HCT116 (cell line): ENCODE data around the gene VAPA. TPM values are rescaled to one million over a fixed set of nuclear protein-coding genes. Genes with fewer than 3 reads are reported as not detected.

Experiments
- ATAC-seq: fragments of 200-7000 bp; cut with Tn5 transposase; 2 replicates; pipeline ENCODE4 v1.9.1; 2020; ENCODE audit warnings: mild to moderate bottlenecking, moderate library complexity
- BruUV-seq: library from RNA; stranded (reverse); fragments of 400-500 nt; replicated peaks from 2 replicates; lab custom pipeline; 2021; lab: Mats Ljungman, UMichigan
- CTCF ChIA-PET: fragments of 300-600 bp; sonication (Branson Sonifier 250); formaldehyde crosslinking; loops from one replicate; lab custom pipeline; 2021; ENCODE audit warnings: antibody characterized with exemption; lab: Charles Lee
- POLR2A ChIA-PET: fragments of 300-600, 350-600 bp; sonication (Branson Sonifier 250); formaldehyde crosslinking; loops from one replicate; lab custom pipeline; 2021; ENCODE audit warnings: antibody characterized with exemption; lab: Charles Lee
- RAD21 ChIA-PET, 2 experiments: fragments of 300-600 bp; sonication (Branson Sonifier 250); formaldehyde crosslinking; loops; one replicate each; lab custom pipeline; 2023; ENCODE audit warnings: low total read pairs in 2 of 2; ENCODE audit not compliant: uncharacterized antibody in 2 of 2, unreplicated experiment in 2 of 2, low non-redundant PET in 1 of 2; lab: Charles Lee
- DNase-seq: peaks from one replicate; pipeline ENCODE4 v3.0.0-alpha.2; 2010; ENCODE audit warnings: low read depth, low spot score
- H2AFZ ChIP-seq: fragments of 200-600 bp; shearing (Covaris generic), sonication (generic); 2 replicates; pipeline ENCODE4 v1.6.1; 2017; ENCODE audit warnings: low read depth, mixed run types, mixed read lengths, antibody characterized with exemption, low read length; ENCODE audit not compliant: poor library complexity, severe bottlenecking
- H3K27ac ChIP-seq: 2 replicates; pipeline ENCODE4 v1.5.1; 2012; ENCODE audit warnings: low read depth, low read length
- H3K27me3 ChIP-seq: fragments of 200-600 bp; sonication (generic); 2 replicates; pipeline ENCODE4 v1.6.1; 2016; ENCODE audit warnings: mixed run types, low read length, mixed read lengths; ENCODE audit not compliant: insufficient read depth
- H3K36me3 ChIP-seq, 2 experiments: fragments of 200-500 bp in 1 of 2; fragments of 200-600 bp in 1 of 2; sonication (Bioruptor generic) in 1 of 2; sonication (generic) in 1 of 2; 2 replicates each; pipeline versions ENCODE4 v1.5.1 to v1.6.1; 2014 to 2016; ENCODE audit warnings: low read length in 2 of 2, inconsistent platforms in 1 of 2, mixed read lengths in 1 of 2, mixed run types in 1 of 2; ENCODE audit not compliant: insufficient read depth in 2 of 2, control insufficient read depth in 1 of 2
- H3K4me1 ChIP-seq, 2 experiments: fragments of 200-600 bp in 1 of 2; sonication (generic) in 1 of 2; 2 replicates each; pipeline versions ENCODE4 v1.5.1 to v1.6.1; 2012 to 2017; ENCODE audit warnings: low read length in 2 of 2, inconsistent platforms in 1 of 2, mild to moderate bottlenecking in 1 of 2, mixed read lengths in 1 of 2, mixed run types in 1 of 2, moderate library complexity in 1 of 2; ENCODE audit not compliant: insufficient read depth in 2 of 2, control insufficient read depth in 1 of 2
- H3K4me2 ChIP-seq: fragments of 200-600 bp; sonication (generic); 2 replicates; pipeline ENCODE4 v1.6.1; 2017; ENCODE audit warnings: mixed run types, low read length, mixed read lengths
- H3K4me3 ChIP-seq, 2 experiments: fragments of 200-600 bp in 1 of 2; sonication (generic) in 1 of 2; replicated peaks in 1 of 2; 2 replicates each; pipeline ENCODE4 v1.5.1; 2011 to 2016; ENCODE audit warnings: low read length in 2 of 2, control low read depth in 1 of 2, low read depth in 1 of 2, mild to moderate bottlenecking in 1 of 2, mixed read lengths in 1 of 2, mixed run types in 1 of 2
- H3K79me2 ChIP-seq: fragments of 200-600 bp; sonication (generic); 2 replicates; pipeline ENCODE4 v1.6.1; 2017; ENCODE audit warnings: mild to moderate bottlenecking, mixed run types, low read length, moderate library complexity, mixed read lengths; ENCODE audit not compliant: insufficient read depth
- H3K9ac ChIP-seq: fragments of 200-600 bp; sonication (generic); 2 replicates; pipeline ENCODE4 v1.6.1; 2016; ENCODE audit warnings: low read length, mixed read lengths
- H3K9me2 ChIP-seq: fragments of 200-600 bp; sonication (generic), shearing (Covaris generic); 2 replicates; pipeline ENCODE4 v1.6.1; 2017; ENCODE audit warnings: mixed run types, mild to moderate bottlenecking, moderate library complexity; ENCODE audit not compliant: insufficient read depth
- H3K9me3 ChIP-seq, 2 experiments: fragments of 200-500 bp in 1 of 2; fragments of 200-600 bp in 1 of 2; sonication (Bioruptor generic) in 1 of 2; sonication (generic) in 1 of 2; 2 replicates each; pipeline ENCODE4 v1.6.1; 2014 to 2017; ENCODE audit warnings: low read length in 2 of 2, mixed read lengths in 2 of 2, inconsistent platforms in 1 of 2, low read depth in 1 of 2, mild to moderate bottlenecking in 1 of 2, mixed run types in 1 of 2, moderate library complexity in 1 of 2; ENCODE audit not compliant: control insufficient read depth in 1 of 2, insufficient read depth in 1 of 2
- H4K20me1 ChIP-seq: fragments of 200-600 bp; sonication (generic), shearing (Covaris generic); 2 replicates; pipeline ENCODE4 v1.6.1; 2017; ENCODE audit warnings: mixed run types, mild to moderate bottlenecking, moderate library complexity; ENCODE audit not compliant: insufficient read depth
- CBX3 ChIP-seq: IDR thresholded peaks from 2 replicates; pipeline ENCODE4 v1.6.1; 2012; ENCODE audit warnings: low read depth
- EZH2 ChIP-seq: fragments of 200-600 bp; sonication (generic); IDR thresholded peaks from 2 replicates; pipeline ENCODE4 v1.6.1; 2017; ENCODE audit warnings: antibody characterized with exemption, mixed run types
- EZH2phosphoT487 ChIP-seq: fragments of 200-600 bp; IDR thresholded peaks from 2 replicates; pipeline ENCODE4 v1.6.1; 2018; ENCODE audit warnings: antibody characterized with exemption, borderline replicate concordance
- JUND ChIP-seq: IDR thresholded peaks from 2 replicates; pipeline ENCODE4 v1.6.1; 2012
- POLR2AphosphoS5 ChIP-seq: IDR thresholded peaks from 2 replicates; pipeline ENCODE4 v1.6.1; 2011; ENCODE audit warnings: mild to moderate bottlenecking, low read depth, low read length, moderate library complexity
- RAD21 ChIP-seq: IDR thresholded peaks from 2 replicates; pipeline ENCODE4 v1.6.1; 2012; ENCODE audit warnings: low read depth, mild to moderate bottlenecking
- SP1 ChIP-seq: IDR thresholded peaks from 2 replicates; pipeline ENCODE4 v1.6.1; 2012; ENCODE audit warnings: low read depth
- SRF ChIP-seq: IDR thresholded peaks from 2 replicates; pipeline ENCODE4 v1.6.1; 2012; ENCODE audit warnings: low read depth
- ZNF274 ChIP-seq: fragments of 200-500 bp; sonication (Bioruptor generic); IDR thresholded peaks from 2 replicates; pipeline ENCODE4 v1.6.1; 2014; ENCODE audit warnings: mild to moderate bottlenecking, low read depth, low read length, inconsistent platforms
- intact Hi-C: fragments of 100-400 bp; cut with micrococcal nuclease; formaldehyde crosslinking; loops from 2 replicates; pipeline ENCODE4 v1.10.0; 2022
- total RNA-seq: library from RNA; stranded (reverse); gene quantifications from one replicate; pipeline ENCODE4 v1.2.1, GENCODE V29; 2021; ENCODE audit not compliant: unreplicated experiment
- TF ChIP-seq, protein P1 (sequence below): IDR thresholded peaks from 2 replicates; pipeline ENCODE4 v1.6.1; 2012; ENCODE audit warnings: low read depth
- TF ChIP-seq, protein P2 (sequence below): IDR thresholded peaks from 2 replicates; pipeline ENCODE4 v1.6.1; 2012
- TF ChIP-seq, protein P3 (sequence below): IDR thresholded peaks from 2 replicates; pipeline ENCODE4 v1.6.1; 2012
- TF ChIP-seq, protein P4 (sequence below), 3 experiments: fragments of 200-600 bp in 1 of 3; sonication (generic) in 1 of 3; IDR thresholded peaks in 2 of 3; conservative IDR thresholded peaks in 1 of 3; 2 replicates each; pipeline ENCODE4 v1.5.1; 2012 to 2017; ENCODE audit warnings: low read depth in 2 of 3, low read length in 2 of 3, antibody characterized with exemption in 1 of 3, borderline replicate concordance in 1 of 3, control low read depth in 1 of 3, mild to moderate bottlenecking in 1 of 3, mixed read lengths in 1 of 3, mixed run types in 1 of 3, moderate library complexity in 1 of 3; ENCODE audit not compliant: insufficient read depth in 1 of 3

Gene VAPA
- total RNA-seq, 1 experiment from 2014 or later, result 295 TPM

DNA sequence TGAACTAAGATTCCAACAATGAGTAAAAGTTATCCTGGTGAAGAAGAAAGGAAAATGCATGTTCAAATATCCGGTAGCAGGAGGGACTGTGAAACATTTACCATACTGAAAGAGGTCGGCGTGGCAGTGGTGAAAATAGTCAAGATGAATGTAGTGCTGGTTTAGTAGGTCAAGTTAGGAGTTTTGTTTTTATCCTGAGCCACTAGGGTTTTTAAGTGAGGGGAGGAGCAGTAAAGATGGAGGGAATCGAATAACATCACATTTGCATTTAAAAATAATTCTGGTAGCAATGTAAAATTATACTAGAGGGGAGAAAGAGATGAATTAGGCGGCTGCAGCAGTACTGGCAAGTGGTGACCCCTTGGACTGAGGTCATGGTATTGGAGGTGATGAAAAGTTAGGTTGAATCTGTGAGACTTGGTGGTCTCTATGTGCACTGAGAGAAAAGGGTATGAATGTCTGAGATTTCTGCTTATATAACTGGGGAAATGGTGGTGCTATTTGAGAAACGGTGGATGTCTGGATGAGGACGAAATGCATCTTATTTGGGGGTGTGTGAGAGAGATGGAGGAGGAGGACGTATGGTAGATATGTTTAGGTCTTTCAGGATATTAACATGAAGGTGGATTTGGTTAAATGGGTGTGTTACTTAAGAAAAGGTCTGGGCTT, 5.9 kb downstream of the VAPA start (continued):
- TF ChIP-seq, protein P1, sequence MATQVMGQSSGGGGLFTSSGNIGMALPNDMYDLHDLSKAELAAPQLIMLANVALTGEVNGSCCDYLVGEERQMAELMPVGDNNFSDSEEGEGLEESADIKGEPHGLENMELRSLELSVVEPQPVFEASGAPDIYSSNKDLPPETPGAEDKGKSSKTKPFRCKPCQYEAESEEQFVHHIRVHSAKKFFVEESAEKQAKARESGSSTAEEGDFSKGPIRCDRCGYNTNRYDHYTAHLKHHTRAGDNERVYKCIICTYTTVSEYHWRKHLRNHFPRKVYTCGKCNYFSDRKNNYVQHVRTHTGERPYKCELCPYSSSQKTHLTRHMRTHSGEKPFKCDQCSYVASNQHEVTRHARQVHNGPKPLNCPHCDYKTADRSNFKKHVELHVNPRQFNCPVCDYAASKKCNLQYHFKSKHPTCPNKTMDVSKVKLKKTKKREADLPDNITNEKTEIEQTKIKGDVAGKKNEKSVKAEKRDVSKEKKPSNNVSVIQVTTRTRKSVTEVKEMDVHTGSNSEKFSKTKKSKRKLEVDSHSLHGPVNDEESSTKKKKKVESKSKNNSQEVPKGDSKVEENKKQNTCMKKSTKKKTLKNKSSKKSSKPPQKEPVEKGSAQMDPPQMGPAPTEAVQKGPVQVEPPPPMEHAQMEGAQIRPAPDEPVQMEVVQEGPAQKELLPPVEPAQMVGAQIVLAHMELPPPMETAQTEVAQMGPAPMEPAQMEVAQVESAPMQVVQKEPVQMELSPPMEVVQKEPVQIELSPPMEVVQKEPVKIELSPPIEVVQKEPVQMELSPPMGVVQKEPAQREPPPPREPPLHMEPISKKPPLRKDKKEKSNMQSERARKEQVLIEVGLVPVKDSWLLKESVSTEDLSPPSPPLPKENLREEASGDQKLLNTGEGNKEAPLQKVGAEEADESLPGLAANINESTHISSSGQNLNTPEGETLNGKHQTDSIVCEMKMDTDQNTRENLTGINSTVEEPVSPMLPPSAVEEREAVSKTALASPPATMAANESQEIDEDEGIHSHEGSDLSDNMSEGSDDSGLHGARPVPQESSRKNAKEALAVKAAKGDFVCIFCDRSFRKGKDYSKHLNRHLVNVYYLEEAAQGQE, result no peak

DNA sequence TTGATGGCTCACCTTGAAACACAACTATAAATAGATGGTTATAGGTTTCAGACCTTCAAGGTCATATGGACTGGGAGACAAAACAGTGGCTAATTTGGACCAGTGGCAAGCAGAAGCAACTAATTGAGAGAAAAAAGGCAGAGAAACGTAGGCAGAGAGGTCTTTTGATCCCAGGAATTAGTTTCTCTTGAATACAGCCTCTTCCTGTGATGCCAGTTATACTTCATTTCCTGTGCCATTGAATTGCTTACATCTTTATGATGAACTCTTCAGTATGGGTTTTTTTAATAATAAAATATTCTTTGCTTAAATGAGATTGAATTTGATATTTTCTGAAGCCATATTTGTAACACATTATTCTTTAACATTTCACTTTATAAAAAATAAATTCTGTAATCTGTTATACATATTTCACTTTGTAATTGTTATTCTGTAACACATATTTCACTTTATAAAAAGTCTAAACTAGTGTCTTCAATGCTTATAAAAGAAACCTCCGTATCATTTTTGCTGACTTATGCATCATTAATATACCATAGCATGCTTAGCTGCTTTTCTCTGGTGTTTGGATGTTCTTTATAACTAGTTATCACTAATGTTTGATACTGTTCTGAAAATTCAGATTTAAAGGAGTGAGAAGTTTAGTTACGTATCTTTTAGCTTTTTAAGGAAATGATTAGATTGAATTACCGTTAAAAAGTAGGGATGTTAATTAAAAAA, 8.9 kb downstream of the VAPA start:
- ChIA-PET RAD21 (no interaction called here), POLR2A (no interaction called here), CTCF (no interaction called here)
- Histone ChIP-seq H3K4me3 (no peak overlapping the region), H3K9ac (no peak overlapping the region), H3K36me3 (no peaks in the 10 kb centered on the region), H2AFZ (no peak overlapping the region), H3K9me3 (no peaks in the 10 kb centered on the region), H3K4me2 (no peak overlapping the region), H3K79me2 (peaks cover 100% of the 10 kb centered on the region), H3K27ac (no peak overlapping the region), H4K20me1 (peaks cover 81% of the 10 kb centered on the region), H3K4me1 (peaks cover 28 to 49% of the 10 kb centered on the region in 2 experiments), H3K9me2 (no peaks in the 10 kb centered on the region), H3K27me3 (no peaks in the 10 kb centered on the region)
- ATAC-seq (no peak), DNase-seq (no peak)
- BruUV-seq, result no TSS peak
- intact Hi-C loops, result no loop called here
- TF ChIP-seq SRF, result no peak
- TF ChIP-seq, protein P2, sequence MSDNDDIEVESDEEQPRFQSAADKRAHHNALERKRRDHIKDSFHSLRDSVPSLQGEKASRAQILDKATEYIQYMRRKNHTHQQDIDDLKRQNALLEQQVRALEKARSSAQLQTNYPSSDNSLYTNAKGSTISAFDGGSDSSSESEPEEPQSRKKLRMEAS, result no peak
- TF ChIP-seq, protein P3, sequence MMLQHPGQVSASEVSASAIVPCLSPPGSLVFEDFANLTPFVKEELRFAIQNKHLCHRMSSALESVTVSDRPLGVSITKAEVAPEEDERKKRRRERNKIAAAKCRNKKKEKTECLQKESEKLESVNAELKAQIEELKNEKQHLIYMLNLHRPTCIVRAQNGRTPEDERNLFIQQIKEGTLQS, result no peak
- TF ChIP-seq JUND, result no peak
- no peak for TF ChIP-seq ZNF274
- TF ChIP-seq CBX3, result no peak
- TF ChIP-seq, protein P4, sequence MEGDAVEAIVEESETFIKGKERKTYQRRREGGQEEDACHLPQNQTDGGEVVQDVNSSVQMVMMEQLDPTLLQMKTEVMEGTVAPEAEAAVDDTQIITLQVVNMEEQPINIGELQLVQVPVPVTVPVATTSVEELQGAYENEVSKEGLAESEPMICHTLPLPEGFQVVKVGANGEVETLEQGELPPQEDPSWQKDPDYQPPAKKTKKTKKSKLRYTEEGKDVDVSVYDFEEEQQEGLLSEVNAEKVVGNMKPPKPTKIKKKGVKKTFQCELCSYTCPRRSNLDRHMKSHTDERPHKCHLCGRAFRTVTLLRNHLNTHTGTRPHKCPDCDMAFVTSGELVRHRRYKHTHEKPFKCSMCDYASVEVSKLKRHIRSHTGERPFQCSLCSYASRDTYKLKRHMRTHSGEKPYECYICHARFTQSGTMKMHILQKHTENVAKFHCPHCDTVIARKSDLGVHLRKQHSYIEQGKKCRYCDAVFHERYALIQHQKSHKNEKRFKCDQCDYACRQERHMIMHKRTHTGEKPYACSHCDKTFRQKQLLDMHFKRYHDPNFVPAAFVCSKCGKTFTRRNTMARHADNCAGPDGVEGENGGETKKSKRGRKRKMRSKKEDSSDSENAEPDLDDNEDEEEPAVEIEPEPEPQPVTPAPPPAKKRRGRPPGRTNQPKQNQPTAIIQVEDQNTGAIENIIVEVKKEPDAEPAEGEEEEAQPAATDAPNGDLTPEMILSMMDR (IDR thresholded peaks at IDR 0.05 in 2 of 3, conservative IDR thresholded peaks at IDR 0.05 in 1 of 3; ENCODE audit: borderline replicate concordance in 1 of 3, insufficient read depth in 1 of 3, low read depth in 2 of 3, low read length in 2 of 3), result no peak
- no peak for TF ChIP-seq RAD21
- no peak for TF ChIP-seq POLR2AphosphoS5
- no peak for TF ChIP-seq EZH2phosphoT487
- no peak for TF ChIP-seq EZH2
- no peak for TF ChIP-seq SP1
